HUES64 (cell line): ENCODE data around the gene RILPL2. TPM values are rescaled to one million over a fixed set of nuclear protein-coding genes. Genes with fewer than 3 reads are reported as not detected.
A peak's percentile ranks its signal among the peaks of the same experiment; 100 is the strongest.
"Not testable (repeated sequence)": the region's sequence is repeated elsewhere in the genome, so short reads cannot be mapped to it uniquely, and the experiment has no call there.

Experiments
- H3K27ac ChIP-seq: 2 replicates; pipeline ENCODE4 v1.7.0; 2013; ENCODE audit warnings: low read depth, low read length, inconsistent platforms
- H3K27me3 ChIP-seq: 2 replicates; pipeline ENCODE4 v1.6.1; 2013; ENCODE audit warnings: mild to moderate bottlenecking, low read length; ENCODE audit not compliant: insufficient read depth
- H3K36me3 ChIP-seq: 2 replicates; pipeline ENCODE4 v1.6.1; 2013; ENCODE audit warnings: mild to moderate bottlenecking, low read length; ENCODE audit not compliant: insufficient read depth
- H3K4me1 ChIP-seq: 2 replicates; pipeline ENCODE4 v1.6.1; 2013; ENCODE audit warnings: mild to moderate bottlenecking, low read length, moderate library complexity; ENCODE audit not compliant: insufficient read depth
- H3K4me3 ChIP-seq: 2 replicates; pipeline ENCODE4 v1.5.1; 2013; ENCODE audit warnings: mild to moderate bottlenecking, low read length, moderate library complexity
- H3K9ac ChIP-seq: 2 replicates; pipeline ENCODE4 v1.6.1; 2013; ENCODE audit warnings: mild to moderate bottlenecking, low read depth, low read length
- H3K9me3 ChIP-seq: 2 replicates; pipeline ENCODE4 v1.6.1; 2013; ENCODE audit warnings: low read depth, low read length; ENCODE audit not compliant: insufficient read depth
- WGBS: fragments of 150-250, 120-280 bp; methylation state at CpG from one replicate; pipeline ENCODE4 v1.1.7; 2013; ENCODE audit warnings: missing lambda C conversion rate; 5-methylcytosine and 5-hydroxymethylcytosine counted together
- polyA plus RNA-seq, 2 experiments: library from polyadenylated mRNA; stranded (reverse); fragments of 50-300 nt; gene quantifications; one replicate each; pipeline ENCODE4 v1.2.3, GENCODE V29; 2013

RILPL2 gene
- polyA plus RNA-seq (2013, experiment 1 of 2), result 0.80 TPM
- polyA plus RNA-seq (2013, experiment 2 of 2), result 0.89 TPM

- Histone ChIP-seq H3K9me3 (no peaks in the 10 kb centered on the region), H3K9ac (peak within 1 kb of the TSS; percentile 16; the same call in 1 of the 2 replicates), H3K4me1 (no peaks in the 10 kb centered on the region), H3K4me3 (peak within 1 kb of the TSS; percentile 69), H3K27ac (no peak within 1 kb of the TSS), H3K36me3 (no peaks in the 10 kb centered on the region), H3K27me3 (peaks cover 28% of the 10 kb centered on the region)
- WGBS, result 3% methylated on average over 69 of the region's 69 CpGs
These were observed at the start of gene RILPL2 for GRCh38 chr12:123436017-123436964. Gene RILPL2, minus strand, starts transcription at chr12:123436684. Its CDS starts 264 bp downstream, at chr12:123436420.

- Histone ChIP-seq H3K27me3 (no peaks in the 10 kb centered on the region), H3K27ac (no peak overlapping the region), H3K9me3 (no peaks in the 10 kb centered on the region), H3K4me1 (no peaks in the 10 kb centered on the region), H3K36me3 (no peaks in the 10 kb centered on the region), H3K4me3 (no peak overlapping the region), H3K9ac (no peak overlapping the region; the same call in 1 of the 2 replicates)
- WGBS, result 93% methylated on average over 14 of the region's 14 CpGs
These were observed 49.3 kb upstream of the RILPL2 start for GRCh38 chr12:123485756-123486155.

- H3K9ac ChIP-seq, result no peak overlapping the region
- no peak overlapping the region for H3K27ac ChIP-seq
- WGBS, result 85% methylated on average over 18 of the region's 18 CpGs
- H3K9me3 ChIP-seq, result no peaks in the 10 kb centered on the region
- H3K4me3 ChIP-seq, result no peak overlapping the region
- no peaks in the 10 kb centered on the region for H3K4me1 ChIP-seq
- H3K36me3 ChIP-seq, result no peaks in the 10 kb centered on the region
- H3K27me3 ChIP-seq, result no peaks in the 10 kb centered on the region
These were observed 47.2 kb upstream of the RILPL2 start for GRCh38 chr12:123483602-123484248.

- Histone ChIP-seq H3K27me3 (no peaks in the 10 kb centered on the region), H3K4me1 (no peaks in the 10 kb centered on the region), H3K9ac (no peak overlapping the region), H3K36me3 (no peaks in the 10 kb centered on the region), H3K27ac (no peak overlapping the region), H3K4me3 (no peak overlapping the region), H3K9me3 (no peaks in the 10 kb centered on the region)
- WGBS, result 89% methylated on average over 4 of the region's 6 CpGs
These were observed 46.4 kb upstream of the RILPL2 start for GRCh38 chr12:123482876-123483275.

- not testable (repeated sequence) for H3K36me3 ChIP-seq, H3K9me3 ChIP-seq, H3K27ac ChIP-seq, H3K9ac ChIP-seq, H3K27me3 ChIP-seq, H3K4me1 ChIP-seq, H3K4me3 ChIP-seq
- 91% methylated on average over 5 of the region's 5 CpGs for WGBS
These were observed 44.8 kb upstream of the RILPL2 start for GRCh38 chr12:123481251-123481650.

- 92% methylated on average over 14 of the region's 14 CpGs for WGBS
These were observed 43.1 kb upstream of the RILPL2 start for GRCh38 chr12:123479442-123480180.

GRCh38 chr12:123478762-123479161, 42.3 kb upstream of the RILPL2 start:
- H3K4me1 ChIP-seq, result no peaks in the 10 kb centered on the region
- H3K4me3 ChIP-seq, result no peak overlapping the region
- 93% methylated on average over 10 of the region's 10 CpGs for WGBS

More at GRCh38 chr12:123479442-123480180, 43.1 kb upstream of the RILPL2 start:
- Histone ChIP-seq H3K9me3 (no peaks in the 10 kb centered on the region), H3K4me3 (no peak overlapping the region), H3K27ac (no peak overlapping the region), H3K27me3 (no peaks in the 10 kb centered on the region), H3K36me3 (peaks cover under 1% of the 10 kb centered on the region; the same call in 1 of the 2 replicates), H3K4me1 (no peaks in the 10 kb centered on the region), H3K9ac (no peak overlapping the region)

GRCh38 chr12:123478069-123478468, 41.6 kb upstream of the RILPL2 start:
- Histone ChIP-seq H3K27me3 (no peaks in the 10 kb centered on the region), H3K9ac (no peak overlapping the region), H3K27ac (no peak overlapping the region), H3K36me3 (peaks cover 3% of the 10 kb centered on the region; the same call in 1 of the 2 replicates), H3K9me3 (no peaks in the 10 kb centered on the region), H3K4me1 (no peaks in the 10 kb centered on the region), H3K4me3 (no peak overlapping the region)
- WGBS, result 94% methylated on average over 11 of the region's 11 CpGs

More at GRCh38 chr12:123478762-123479161, 42.3 kb upstream of the RILPL2 start:
- Histone ChIP-seq H3K9me3 (no peaks in the 10 kb centered on the region), H3K27me3 (no peaks in the 10 kb centered on the region), H3K9ac (no peak overlapping the region), H3K36me3 (peaks cover 3% of the 10 kb centered on the region; the same call in 1 of the 2 replicates), H3K27ac (no peak overlapping the region)

- Histone ChIP-seq H3K9ac (no peak overlapping the region), H3K4me3 (no peak overlapping the region), H3K27ac (no peak overlapping the region), H3K4me1 (no peaks in the 10 kb centered on the region), H3K9me3 (no peaks in the 10 kb centered on the region), H3K27me3 (no peaks in the 10 kb centered on the region), H3K36me3 (peaks cover 18% of the 10 kb centered on the region)
- WGBS, result 93% methylated on average over 15 of the region's 15 CpGs
These were observed 38.8 kb upstream of the RILPL2 start for GRCh38 chr12:123475246-123475703.

- 95% methylated on average over 13 of the region's 13 CpGs for WGBS
- H3K27ac ChIP-seq, result no peak overlapping the region
- peaks cover 20% of the 10 kb centered on the region for H3K36me3 ChIP-seq
- no peaks in the 10 kb centered on the region for H3K9me3 ChIP-seq
- no peak overlapping the region for H3K4me3 ChIP-seq
- H3K27me3 ChIP-seq, result no peaks in the 10 kb centered on the region
- no peak overlapping the region for H3K9ac ChIP-seq
- H3K4me1 ChIP-seq, result no peaks in the 10 kb centered on the region
These were observed 38.2 kb upstream of the RILPL2 start for GRCh38 chr12:123474485-123475245.
